ENCODE measurements around the gene GIPC2. TPM values are rescaled to one million over a fixed set of nuclear protein-coding genes. Genes with fewer than 3 reads are reported as not detected.
"Not testable (repeated sequence)": the region's sequence is repeated elsewhere in the genome, so short reads cannot be mapped to it uniquely, and the experiment has no call there.

Gene GIPC2
- total RNA-seq, 4 donors from 2014 or later: 0.67 to 1.5 (median 1.3) TPM

GRCh38 chr1:78009836-78010235 is 35.9 kb upstream of the GIPC2 start:
- intact Hi-C loops (cut with DNase I; ENCODE audit: low total_unique reads) (loop anchor here (5.0 kb wide), 1 partner anchor 37 kb away; the partner anchor contains the start of gene GIPC2), in situ Hi-C loops (cut with MboI; ENCODE audit: low sequenced_read_pairs in 4 of 4) (no loop called here)
- no peak for DNase-seq
- peaks cover 27 to 50% of the 10 kb centered on the region in 2 donors for H3K4me1 ChIP-seq
- no peak for ATAC-seq
- no peaks in the 10 kb centered on the region for H3K9me3 ChIP-seq
- TF ChIP-seq CTCF (IDR thresholded peaks at IDR 0.05 in 4 of 5, conservative IDR thresholded peaks at IDR 0.05 in 1 of 5) (no peak), POLR2A (IDR thresholded peaks at IDR 0.05) (no peak)
- no peaks in the 10 kb centered on the region for H3K27me3 ChIP-seq
- peak overlapping the region; percentile 4 to 97 (median 91) for H3K27ac ChIP-seq
- peak overlapping the region; percentile 8 to 81 (median 44) for H3K4me3 ChIP-seq
- H3K36me3 ChIP-seq: peaks cover 0 to 21% of the 10 kb centered on the region in 2 donors

- in situ Hi-C loops (cut with MboI; ENCODE audit: low sequenced_read_pairs in 4 of 4) (no loop called here), intact Hi-C loops (cut with DNase I; ENCODE audit: low total_unique reads) (no loop called here)
- H3K27me3 ChIP-seq: no peaks in the 10 kb centered on the region
- no peak for TF ChIP-seq CTCF (IDR thresholded peaks at IDR 0.05 in 4 of 5, conservative IDR thresholded peaks at IDR 0.05 in 1 of 5)
- peak overlapping the region; percentile 39 to 97 (median 91) for H3K27ac ChIP-seq
- H3K36me3 ChIP-seq: peaks cover 0 to 30% of the 10 kb centered on the region in 2 donors
- peaks cover 31 to 53% of the 10 kb centered on the region in 2 donors for H3K4me1 ChIP-seq
- ATAC-seq (no peak), DNase-seq (no peak)
- no peaks in the 10 kb centered on the region for H3K9me3 ChIP-seq
- H3K4me3 ChIP-seq: peak overlapping the region in 3 of 4 donors; percentile 11 to 81 (median 19)
These were observed 34.7 kb upstream of the GIPC2 start for GRCh38 chr1:78011050-78011449.

GRCh38 chr1:78015148-78015547 is 30.6 kb upstream of the GIPC2 start:
- ATAC-seq (no peak), DNase-seq (no peak)
- peaks cover 32 to 39% of the 10 kb centered on the region in 2 donors for H3K4me1 ChIP-seq
- H3K9me3 ChIP-seq: no peaks in the 10 kb centered on the region
- in situ Hi-C loops (cut with MboI; ENCODE audit: low sequenced_read_pairs in 4 of 4) (no loop called here), intact Hi-C loops (cut with DNase I; ENCODE audit: low total_unique reads) (no loop called here)
- TF ChIP-seq CTCF (IDR thresholded peaks at IDR 0.05 in 4 of 5, conservative IDR thresholded peaks at IDR 0.05 in 1 of 5): no peak
- no peak for TF ChIP-seq POLR2A (IDR thresholded peaks at IDR 0.05)
- no peak overlapping the region for H3K4me3 ChIP-seq
- no peaks in the 10 kb centered on the region for H3K27me3 ChIP-seq
- peak overlapping the region in 2 of 4 donors; percentile 40 to 47 for H3K27ac ChIP-seq
- peaks cover 0 to 64% of the 10 kb centered on the region in 2 donors for H3K36me3 ChIP-seq

GRCh38 chr1:78019024-78019423 is 26.7 kb upstream of the GIPC2 start:
- intact Hi-C loops (cut with DNase I; ENCODE audit: low total_unique reads): no loop called here
- no peak for TF ChIP-seq POLR2A (IDR thresholded peaks at IDR 0.05)
- no peak for TF ChIP-seq CTCF (IDR thresholded peaks at IDR 0.05 in 4 of 5, conservative IDR thresholded peaks at IDR 0.05 in 1 of 5)
- in situ Hi-C loops (cut with MboI; ENCODE audit: low sequenced_read_pairs in 4 of 4): no loop called here
- no peak for ATAC-seq
- no peak for DNase-seq
- H3K27ac ChIP-seq: no peak overlapping the region
- no peak overlapping the region for H3K4me3 ChIP-seq
- H3K4me1 ChIP-seq: peaks cover 18 to 21% of the 10 kb centered on the region in 2 donors
- H3K27me3 ChIP-seq: no peaks in the 10 kb centered on the region
- H3K36me3 ChIP-seq: peaks cover 0 to 51% of the 10 kb centered on the region in 2 donors
- H3K9me3 ChIP-seq: no peaks in the 10 kb centered on the region

GRCh38 chr1:78021134-78021533 is 24.6 kb upstream of the GIPC2 start:
- in situ Hi-C loops (cut with MboI; ENCODE audit: low sequenced_read_pairs in 4 of 4); intact Hi-C loops (cut with DNase I; ENCODE audit: low total_unique reads); DNase-seq; H3K27me3 ChIP-seq; H3K4me3 ChIP-seq; H3K27ac ChIP-seq; H3K9me3 ChIP-seq; ATAC-seq: not testable (repeated sequence)
- peaks cover 7 to 11% of the 10 kb centered on the region in 2 donors for H3K4me1 ChIP-seq
- H3K36me3 ChIP-seq: peaks cover 0 to 33% of the 10 kb centered on the region in 2 donors

Measured in gastrocnemius medialis (tissue), 4 donors.